OCI-LY7 (cell line): ENCODE measurements around the gene COL24A1. TPM values are rescaled to one million over a fixed set of nuclear protein-coding genes. Genes with fewer than 3 reads are reported as not detected.

ENCODE experiments used
- BruUV-seq: library from RNA; stranded (reverse); fragments of 400-500 nt; replicated peaks from 2 replicates; lab custom pipeline; 2021; lab: Mats Ljungman, UMichigan
- CTCF ChIA-PET: fragments of 300-600 bp; sonication (Branson Sonifier 250); formaldehyde crosslinking; loops from one replicate; lab custom pipeline; 2022; ENCODE audit warnings: antibody characterized with exemption; ENCODE audit not compliant: unreplicated experiment; lab: Charles Lee
- POLR2A ChIA-PET: fragments of 300-600 bp; sonication (Branson Sonifier 250); formaldehyde crosslinking; loops from one replicate; lab custom pipeline; 2022; ENCODE audit warnings: antibody characterized with exemption; lab: Charles Lee
- DNase-seq: peaks from one replicate; pipeline ENCODE4 v3.0.0-alpha.2; 2015; ENCODE audit warnings: low spot score
- H2AFZ ChIP-seq: fragments of 200-600 bp; sonication (generic), shearing (Covaris generic); 2 replicates; pipeline ENCODE4 v1.6.1; 2014; ENCODE audit warnings: mild to moderate bottlenecking, antibody characterized with exemption, low read length, moderate library complexity
- H3K27ac ChIP-seq: fragments of 200-600 bp; sonication (generic); 2 replicates; pipeline ENCODE4 v1.5.1; 2014; ENCODE audit warnings: mixed run types, low read depth, mild to moderate bottlenecking, moderate library complexity, low read length, inconsistent platforms; ENCODE audit not compliant: poor library complexity, severe bottlenecking
- H3K36me3 ChIP-seq: fragments of 200-600 bp; sonication (generic); 2 replicates; pipeline ENCODE4 v1.6.1; 2014; ENCODE audit warnings: mild to moderate bottlenecking, antibody characterized with exemption, low read length, moderate library complexity, mixed read lengths; ENCODE audit not compliant: insufficient read depth
- H3K4me1 ChIP-seq: fragments of 200-600 bp; sonication (generic); 2 replicates; pipeline ENCODE4 v1.5.1; 2014; ENCODE audit warnings: mild to moderate bottlenecking, low read length; ENCODE audit not compliant: insufficient read depth, poor library complexity, severe bottlenecking
- H3K4me2 ChIP-seq: fragments of 200-600 bp; sonication (generic); 2 replicates; pipeline ENCODE4 v1.6.1; 2014; ENCODE audit warnings: mild to moderate bottlenecking, low read length
- H3K4me3 ChIP-seq: fragments of 200-600 bp; sonication (generic); 2 replicates; pipeline ENCODE4 v1.5.1; 2014; ENCODE audit warnings: mild to moderate bottlenecking, low read depth, low read length; ENCODE audit not compliant: poor library complexity, severe bottlenecking
- H3K79me2 ChIP-seq: fragments of 200-600 bp; sonication (generic); 2 replicates; pipeline ENCODE4 v1.6.1; 2016; ENCODE audit warnings: low read depth, mild to moderate bottlenecking, low read length, moderate library complexity, mixed read lengths; ENCODE audit not compliant: insufficient read depth
- H3K9me2 ChIP-seq: fragments of 200-600 bp; sonication (generic); 2 replicates; pipeline ENCODE4 v1.6.1; 2016; ENCODE audit warnings: mild to moderate bottlenecking, low read length, mixed read lengths; ENCODE audit not compliant: insufficient read depth
- H3K9me3 ChIP-seq: fragments of 200-600 bp; sonication (generic); 2 replicates; pipeline ENCODE4 v1.6.1; 2014; ENCODE audit warnings: mild to moderate bottlenecking, mixed run types, low read length, mixed read lengths
- H4K20me1 ChIP-seq: fragments of 200-600 bp; sonication (generic); 2 replicates; pipeline ENCODE4 v1.6.1; 2014; ENCODE audit warnings: mild to moderate bottlenecking, antibody characterized with exemption, low read length, moderate library complexity, mixed read lengths; ENCODE audit not compliant: insufficient read depth
- CTCF ChIP-seq: fragments of 200-600 bp; sonication (generic); conservative IDR thresholded peaks from 2 replicates; pipeline ENCODE4 v1.5.1; 2014; ENCODE audit warnings: mild to moderate bottlenecking, antibody characterized with exemption, low read length, moderate library complexity, mixed read lengths
- EZH2phosphoT487 ChIP-seq: fragments of 200-600 bp; sonication (generic); IDR thresholded peaks from 2 replicates; pipeline ENCODE4 v1.6.1; 2018; ENCODE audit warnings: low read depth, borderline replicate concordance, mild to moderate bottlenecking, mixed run types, antibody characterized with exemption, low read length, moderate library complexity, mixed read lengths
- intact Hi-C: fragments of 100-400 bp; cut with micrococcal nuclease; formaldehyde crosslinking; loops from one replicate; pipeline ENCODE4 v1.10.0; 2022; ENCODE audit not compliant: unreplicated experiment
- total RNA-seq, 2 experiments: library from RNA; depleted of rRNA in 1 of 2; stranded (reverse); fragments of >200 nt in 1 of 2; shearing (Covaris generic) in 1 of 2; gene quantifications; 2 replicates each; pipeline ENCODE4 v1.2.3, GENCODE V29; 2014 to 2022

Gene COL24A1
- total RNA-seq, 2 experiments from 2014 or later = 0.06 to 0.23 TPM

GRCh38 chr1:85830837-85831236 is 325.7 kb downstream of the COL24A1 start:
- CTCF ChIA-PET = no interaction called here
- Histone ChIP-seq H3K4me1 (no peaks in the 10 kb centered on the region), H3K79me2 (no peaks in the 10 kb centered on the region), H3K36me3 (no peaks in the 10 kb centered on the region), H3K9me3 (no peaks in the 10 kb centered on the region), H3K27ac (no peak overlapping the region), H3K9me2 (no peaks in the 10 kb centered on the region), H2AFZ (no peak overlapping the region), H4K20me1 (no peaks in the 10 kb centered on the region), H3K4me2 (no peak overlapping the region), H3K4me3 (no peak overlapping the region)
- intact Hi-C loops = no loop called here
- BruUV-seq = no TSS peak
- TF ChIP-seq CTCF (no peak), EZH2phosphoT487 (no peak)
- DNase-seq = no peak
- POLR2A ChIA-PET = no interaction called here

- TF ChIP-seq EZH2phosphoT487 = no peak
- no peak for TF ChIP-seq CTCF
- peaks cover 4% of the 10 kb centered on the region; the same call in 1 of the 2 replicates for H3K9me2 ChIP-seq
- ChIA-PET POLR2A (interaction anchor here (0.7 kb wide), 1 partner anchor 42 kb away, joined by 3 read pairs; no protein-coding TSS in a partner anchor), CTCF (no interaction called here)
- no peaks in the 10 kb centered on the region for H3K4me1 ChIP-seq
- H4K20me1 ChIP-seq = no peaks in the 10 kb centered on the region
- H3K4me2 ChIP-seq = no peak overlapping the region
- intact Hi-C loops = no loop called here
- no peak overlapping the region for H2AFZ ChIP-seq
- H3K36me3 ChIP-seq = no peaks in the 10 kb centered on the region
- DNase-seq = no peak
- no peaks in the 10 kb centered on the region for H3K9me3 ChIP-seq
- no peak overlapping the region for H3K4me3 ChIP-seq
- no peaks in the 10 kb centered on the region for H3K79me2 ChIP-seq
- no peak overlapping the region for H3K27ac ChIP-seq
- no TSS peak for BruUV-seq
These were observed 332.3 kb downstream of the COL24A1 start for GRCh38 chr1:85824066-85824840.

GRCh38 chr1:85822696-85823095 is 333.9 kb downstream of the COL24A1 start:
- no peak overlapping the region for H3K27ac ChIP-seq
- ChIA-PET CTCF (no interaction called here), POLR2A (no interaction called here)
- H3K4me3 ChIP-seq = no peak overlapping the region
- BruUV-seq = no TSS peak
- no peak overlapping the region for H3K4me2 ChIP-seq
- H3K9me2 ChIP-seq = peaks cover 4% of the 10 kb centered on the region; the same call in 1 of the 2 replicates
- DNase-seq = no peak
- no peaks in the 10 kb centered on the region for H3K4me1 ChIP-seq
- no peaks in the 10 kb centered on the region for H3K79me2 ChIP-seq
- H4K20me1 ChIP-seq = no peaks in the 10 kb centered on the region
- H2AFZ ChIP-seq = no peak overlapping the region
- H3K9me3 ChIP-seq = no peaks in the 10 kb centered on the region
- TF ChIP-seq EZH2phosphoT487 (no peak), CTCF (no peak)
- intact Hi-C loops = no loop called here
- no peaks in the 10 kb centered on the region for H3K36me3 ChIP-seq
